Measurements from ENCODE around the gene CC2D1A. TPM values are rescaled to one million over a fixed set of nuclear protein-coding genes. Genes with fewer than 3 reads are reported as not detected.

CC2D1A gene
- 5.2 and 8.3 TPM in 2 replicates for total RNA-seq

DNA sequence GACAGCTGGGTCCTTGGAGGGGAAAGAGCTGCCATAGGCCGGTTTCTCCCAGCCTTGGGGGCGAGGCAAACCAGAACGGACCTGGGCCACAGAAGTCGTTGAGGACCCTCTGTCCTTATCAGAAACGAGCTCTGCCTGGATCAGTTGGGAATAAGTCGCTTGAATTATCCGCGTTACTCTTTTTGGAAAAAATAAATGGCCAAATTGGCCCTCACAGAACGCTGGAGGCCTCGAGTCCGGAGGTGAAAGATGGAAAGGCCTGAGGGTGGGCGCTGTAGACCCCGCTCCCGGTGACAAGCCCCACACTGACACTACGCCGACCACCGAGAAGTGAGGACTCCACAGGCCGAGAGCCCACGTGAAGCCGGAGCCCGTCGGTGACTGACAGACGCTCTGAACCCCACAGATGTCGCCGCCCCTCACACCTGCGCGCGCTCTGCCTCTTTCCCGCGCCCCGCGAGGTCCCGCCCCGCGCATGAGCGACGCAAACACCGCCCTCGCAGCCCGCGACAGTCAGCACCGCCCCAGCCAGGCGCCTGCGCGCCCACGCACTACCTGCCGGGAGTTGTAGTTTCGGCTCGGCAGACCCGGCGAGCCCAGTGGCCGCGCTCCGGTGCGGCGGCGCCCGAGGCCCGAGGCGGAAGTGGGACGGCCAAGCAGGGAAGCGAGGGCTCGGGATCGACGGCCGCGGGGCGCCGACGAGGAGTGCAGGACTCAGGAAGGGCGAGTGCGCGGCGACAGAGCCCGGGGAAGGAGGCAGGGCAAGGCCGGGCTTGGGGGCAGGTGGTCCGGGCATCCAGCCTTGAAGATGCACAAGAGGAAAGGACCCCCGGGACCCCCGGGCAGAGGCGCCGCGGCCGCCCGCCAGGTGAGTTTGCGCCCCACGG lies at the start of gene CC2D1A, which contains the start of gene BRME1:
TSS of gene CC2D1A (plus strand) at position 568 of the 887 bp plus-strand sequence. CDS start at position 809, 241 bp downstream.
TSS of gene BRME1 (minus strand) at position 484 of the 887 bp plus-strand sequence. CDS start 1,225 bp downstream, outside the sequence.

DNA sequence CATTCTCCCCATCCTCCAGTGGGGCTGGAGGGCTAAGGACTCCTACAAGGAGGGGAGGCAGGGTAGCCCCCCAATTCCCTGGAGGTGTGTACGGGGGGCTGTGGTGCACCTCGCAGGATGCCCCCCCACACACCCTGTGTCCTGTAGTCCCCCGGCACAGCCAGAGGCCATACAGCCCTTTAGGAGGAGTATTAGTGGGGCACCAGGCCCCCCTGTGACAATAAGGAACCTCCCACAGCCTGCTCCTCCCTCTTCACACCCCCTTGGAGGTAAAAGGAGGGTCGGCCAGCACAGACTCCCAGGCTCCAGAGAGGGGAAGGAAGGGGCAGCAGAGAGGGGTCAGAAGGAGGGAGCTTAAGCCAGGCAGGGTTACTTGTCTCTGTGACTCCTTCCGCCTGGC lies 29.2 kb upstream of the CC2D1A start, which contains the start of gene NANOS3:
TSS of gene NANOS3 (plus strand) at position 301 of the 400 bp plus-strand sequence. CDS start 115 bp downstream, outside the sequence.

DNA sequence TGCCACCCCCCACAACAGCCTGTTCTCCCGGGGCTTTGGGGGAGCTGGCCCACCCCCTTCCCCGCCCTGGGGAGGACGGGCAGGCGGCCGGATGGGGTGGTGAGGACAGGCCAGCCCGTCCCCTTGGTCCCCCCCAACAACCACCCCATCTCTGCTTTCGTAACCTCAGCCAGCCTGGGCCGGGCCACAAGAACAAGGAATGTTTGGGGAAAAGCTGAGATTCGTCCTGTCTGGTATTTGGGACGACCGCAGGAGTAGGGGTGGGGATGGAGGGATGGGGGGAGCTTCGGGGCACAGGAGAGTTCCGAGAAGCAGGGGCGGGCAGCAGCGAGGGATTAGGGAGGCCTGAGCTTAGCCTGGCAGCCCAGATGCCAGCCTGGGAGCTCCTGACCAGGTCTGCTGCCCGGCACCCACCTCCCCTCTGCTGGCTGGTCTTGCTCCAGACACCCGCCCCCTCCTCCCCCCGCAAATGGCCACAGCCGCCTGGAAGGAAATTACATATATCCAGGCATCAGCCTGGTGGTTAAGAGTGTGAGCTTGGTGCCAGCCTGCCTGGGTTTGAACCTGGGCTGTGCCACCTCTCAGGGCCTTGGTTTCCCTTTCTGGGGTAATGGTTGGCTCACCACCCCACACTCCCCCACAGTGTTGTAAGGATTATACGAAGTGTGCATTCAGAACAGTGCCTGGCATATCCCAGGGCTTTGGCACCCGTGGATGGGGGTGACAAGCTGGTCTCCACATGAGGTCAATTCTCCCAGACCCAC lies 32.5 kb downstream of the CC2D1A start, which contains the start of gene PODNL1:
TSS of gene PODNL1 (minus strand) at position 117 of the 764 bp plus-strand sequence. CDS start 236 bp downstream, outside the sequence.

DNA sequence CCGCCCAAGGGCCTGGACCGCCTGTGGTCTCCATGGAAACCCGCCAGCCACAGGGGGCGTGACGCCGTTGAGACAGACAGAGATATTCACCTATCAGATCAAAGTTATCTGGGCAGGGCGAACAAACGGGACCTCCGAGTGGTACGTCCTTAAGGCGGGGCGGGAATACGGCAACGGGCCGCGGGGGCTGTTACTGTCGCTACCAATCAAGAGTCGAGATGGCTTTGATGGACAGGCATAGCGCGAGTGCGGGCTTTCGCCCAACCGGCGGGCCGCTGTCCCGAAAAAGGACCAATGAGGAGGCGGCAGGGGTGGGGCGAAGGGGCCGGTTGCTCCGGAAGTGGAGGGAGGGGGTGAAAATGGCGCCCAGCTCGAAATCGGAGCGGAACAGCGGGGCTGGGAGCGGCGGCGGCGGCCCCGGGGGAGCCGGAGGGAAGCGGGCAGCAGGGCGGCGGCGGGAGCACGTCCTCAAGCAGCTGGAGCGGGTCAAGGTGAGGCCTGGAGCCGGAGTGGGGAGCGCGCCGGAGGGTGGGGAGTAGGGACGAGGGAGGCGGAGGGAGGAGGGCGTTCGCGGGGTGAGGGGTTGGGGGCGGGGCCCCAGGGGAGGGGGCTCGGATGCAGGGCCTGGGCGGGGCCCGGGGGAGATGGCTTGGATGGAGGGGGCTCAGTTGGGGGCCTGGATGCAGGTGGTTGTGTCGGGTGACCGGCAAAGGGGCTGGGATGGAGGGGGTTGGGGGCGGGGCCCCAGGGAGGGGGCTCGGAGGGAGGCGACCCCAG lies 46.3 kb downstream of the CC2D1A start, which contains the start of gene DCAF15:
TSS of gene DCAF15 (plus strand) at position 356 of the 777 bp plus-strand sequence. CDS start at position 360, 4 bp downstream.

Other genes starting within 250 kb of the CC2D1A start
- gene MRI1, start 141.7 kb upstream of the CC2D1A start, total RNA-seq: 26.4 and 28.4 TPM in 2 replicates
- 65.1 and 80.5 TPM in 2 replicates for gene C19orf53, start 131.7 kb upstream of the CC2D1A start, total RNA-seq
- gene ZSWIM4, start 110.8 kb upstream of the CC2D1A start, total RNA-seq: 2.5 and 2.9 TPM in 2 replicates
- gene NANOS3, start 29.1 kb upstream of the CC2D1A start, total RNA-seq: not detected in 2 replicates
- 0.87 and 1.2 TPM in 2 replicates for gene BRME1, start 84 bp upstream of the CC2D1A start, total RNA-seq
- gene PODNL1, start 32.2 kb downstream of the CC2D1A start, total RNA-seq: 0.66 and 0.87 TPM in 2 replicates
- 7.5 and 8.6 TPM in 2 replicates for gene DCAF15, start 46.3 kb downstream of the CC2D1A start, total RNA-seq
- gene RFX1, start 100.1 kb downstream of the CC2D1A start, total RNA-seq: 2.9 and 3.0 TPM in 2 replicates
- not detected in 2 replicates for gene RLN3, start 121.9 kb downstream of the CC2D1A start, total RNA-seq
- 0.75 and 2.1 TPM in 2 replicates for gene IL27RA, start 125.6 kb downstream of the CC2D1A start, total RNA-seq
- 0.12 TPM in 1 of 2 replicates, not detected in the other for gene PALM3, start 155.9 kb downstream of the CC2D1A start, total RNA-seq
- gene MISP3, start 166.6 kb downstream of the CC2D1A start, total RNA-seq: 0.26 and 0.75 TPM in 2 replicates
- not detected in 2 replicates for gene C19orf67, start 179.6 kb downstream of the CC2D1A start, total RNA-seq
- gene SAMD1, start 184.6 kb downstream of the CC2D1A start, total RNA-seq: 12.4 and 15.3 TPM in 2 replicates
- 52.2 and 60.1 TPM in 2 replicates for gene PRKACA, start 211.6 kb downstream of the CC2D1A start, total RNA-seq
- 6.7 and 12.6 TPM in 2 replicates for gene ASF1B, start 230.4 kb downstream of the CC2D1A start, total RNA-seq

Data from aortic smooth muscle cell (primary cell).